GM19240 (cell line): Measurements from ENCODE around the gene SDR42E1.
"Not testable (repeated sequence)": the region's sequence is repeated elsewhere in the genome, so short reads cannot be mapped to it uniquely, and the experiment has no call there.

Source experiments
- DNase-seq: peaks from one replicate; pipeline ENCODE4 v3.0.0; 2011; ENCODE audit warnings: low spot score; ENCODE audit not compliant: insufficient read length

SDR42E1 gene

DNA sequence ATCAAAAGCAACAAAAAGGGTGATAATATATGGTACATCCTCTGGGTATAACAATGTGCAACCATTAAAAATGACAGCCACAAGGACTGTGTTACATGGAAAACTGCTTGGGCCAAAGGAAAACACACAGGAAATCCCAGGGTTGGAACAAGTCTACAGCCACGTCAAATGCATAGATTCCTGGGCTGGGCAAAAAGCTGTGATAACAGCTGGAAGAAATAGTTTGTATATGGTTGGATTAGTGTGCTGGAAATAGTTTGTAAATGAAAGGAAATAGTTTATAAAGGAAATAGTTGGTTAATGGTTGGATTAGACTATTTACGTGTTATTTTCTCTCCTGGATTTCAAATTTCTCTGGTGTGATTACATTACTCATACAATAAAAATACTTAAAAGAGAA, 26.4 kb upstream of the SDR42E1 start:
- no peak for DNase-seq

- no peak for DNase-seq
Observed at GRCh38 chr16:82037251-82037650, 26.0 kb upstream of the SDR42E1 start.

DNA sequence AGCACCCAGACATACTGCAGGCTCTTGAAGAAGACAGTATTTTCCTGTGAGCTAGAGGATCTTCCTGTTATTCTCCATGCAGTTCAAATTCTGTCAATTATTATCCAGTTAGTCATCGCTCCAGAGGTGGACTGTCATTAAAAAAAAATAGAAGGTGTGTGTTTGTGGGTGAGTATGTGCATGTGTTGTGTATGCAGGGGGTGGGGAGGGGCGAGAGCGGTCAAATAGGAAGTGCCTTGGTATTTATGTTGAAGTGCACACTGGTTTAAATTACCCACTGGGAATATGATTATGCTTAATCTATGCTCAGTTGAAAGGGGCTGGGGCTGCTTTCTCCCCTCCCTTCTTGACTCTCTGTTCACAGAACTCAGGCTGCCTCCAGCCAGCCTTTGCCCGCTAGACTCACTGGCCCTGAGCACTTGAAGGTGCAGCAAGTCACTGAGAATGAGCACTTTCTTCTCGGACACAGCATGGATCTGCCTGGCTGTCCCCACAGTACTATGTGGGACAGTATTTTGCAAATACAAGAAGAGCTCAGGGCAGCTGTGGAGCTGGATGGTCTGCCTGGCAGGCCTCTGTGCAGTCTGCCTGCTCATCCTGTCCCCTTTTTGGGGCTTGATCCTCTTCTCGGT, 23.8 kb upstream of the SDR42E1 start, which contains the start of gene HSD17B2:
Gene HSD17B2, plus strand, starts transcription at position 273 of the 632 bp plus-strand sequence. Its CDS starts 172 bp downstream, at position 445.
- no peak for DNase-seq

GRCh38 chr16:82033683-82034300, 22.5 kb upstream of the SDR42E1 start:
- DNase-seq, result no peak

DNA sequence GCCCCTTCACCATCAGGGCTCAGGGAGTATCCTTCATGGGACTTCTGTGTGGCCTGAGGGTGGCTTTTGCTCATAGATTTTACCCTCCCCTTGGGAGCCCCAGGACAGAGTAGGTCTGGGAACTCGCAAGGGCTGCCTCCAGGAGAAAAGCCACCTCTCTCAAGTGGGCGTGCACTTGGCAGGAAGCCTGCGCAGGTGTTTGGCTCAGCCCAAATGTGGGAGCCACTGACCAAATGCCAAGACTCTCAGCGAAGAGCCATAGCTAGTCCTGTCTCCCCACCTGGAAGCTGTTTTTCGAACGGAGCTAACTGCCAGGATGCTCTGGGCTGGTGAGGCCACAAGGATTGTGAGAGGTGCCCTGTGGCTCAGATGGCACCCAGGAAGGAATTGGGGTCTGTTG, 21.7 kb upstream of the SDR42E1 start:
- no peak for DNase-seq

GRCh38 chr16:82031116-82032084, 20.1 kb upstream of the SDR42E1 start:
- no peak for DNase-seq

DNA sequence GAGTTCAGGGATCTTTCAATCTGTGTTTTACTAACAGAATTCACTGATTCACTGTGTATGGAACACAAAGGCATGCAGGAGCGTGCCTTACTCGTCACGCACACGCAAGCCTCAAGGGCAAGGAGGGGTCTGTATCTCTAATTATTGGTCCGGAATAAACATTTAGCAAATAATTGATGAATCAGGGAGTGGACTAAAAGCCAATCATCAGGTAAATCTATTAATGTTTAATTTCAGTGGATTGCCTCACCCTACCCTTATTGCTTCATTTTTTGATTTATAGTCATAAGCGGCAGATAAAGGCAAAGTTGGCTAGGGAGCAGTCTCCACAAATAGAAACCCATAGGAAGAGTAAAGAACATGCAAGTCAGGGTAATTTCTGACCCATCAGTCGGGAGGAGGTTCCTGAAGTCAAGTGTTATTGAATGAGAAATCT, 16.4 kb upstream of the SDR42E1 start:
- no peak for DNase-seq

GRCh38 chr16:82024883-82025282, 13.6 kb upstream of the SDR42E1 start:
- DNase-seq, result no peak

DNA sequence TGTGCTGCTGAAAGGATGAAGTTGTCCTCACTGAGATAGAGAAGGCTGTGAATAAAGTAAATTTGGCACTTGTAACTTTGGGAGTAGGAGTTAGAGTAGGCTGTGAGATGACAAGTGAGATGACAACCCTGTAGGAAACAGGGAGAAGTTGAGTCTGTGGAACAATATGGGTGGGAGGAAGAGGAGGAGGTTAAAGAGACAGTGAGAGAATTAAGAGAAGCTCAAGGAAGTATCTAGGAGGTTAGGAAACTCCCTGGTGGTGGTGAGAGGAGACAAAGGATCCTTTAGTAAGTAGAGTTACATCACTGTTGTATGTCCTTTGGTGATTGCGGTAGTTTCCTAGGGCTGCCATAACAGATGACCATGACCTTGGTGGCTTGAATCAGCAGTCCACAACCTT, 13.0 kb upstream of the SDR42E1 start:
- no peak for DNase-seq

DNA sequence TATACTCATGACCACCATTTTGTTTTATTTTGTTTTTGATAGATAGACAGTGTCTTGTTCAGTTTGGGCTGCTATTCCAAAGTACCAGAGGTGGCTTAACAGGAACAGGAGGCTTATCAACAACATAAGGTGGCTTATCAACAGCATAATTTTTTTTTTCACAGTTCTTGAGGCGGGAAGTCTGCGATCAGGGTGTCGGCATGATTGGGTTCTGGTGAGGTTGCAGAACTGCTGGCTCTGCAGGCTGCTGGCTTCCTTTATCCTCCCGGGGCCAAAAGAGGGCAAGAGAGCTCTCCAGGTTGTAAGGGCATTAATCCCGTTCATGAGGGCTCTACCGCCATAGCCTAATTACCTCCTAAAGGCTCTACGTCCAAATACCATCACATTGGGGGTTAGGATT, 11.9 kb upstream of the SDR42E1 start:
- DNase-seq, result no peak

DNA sequence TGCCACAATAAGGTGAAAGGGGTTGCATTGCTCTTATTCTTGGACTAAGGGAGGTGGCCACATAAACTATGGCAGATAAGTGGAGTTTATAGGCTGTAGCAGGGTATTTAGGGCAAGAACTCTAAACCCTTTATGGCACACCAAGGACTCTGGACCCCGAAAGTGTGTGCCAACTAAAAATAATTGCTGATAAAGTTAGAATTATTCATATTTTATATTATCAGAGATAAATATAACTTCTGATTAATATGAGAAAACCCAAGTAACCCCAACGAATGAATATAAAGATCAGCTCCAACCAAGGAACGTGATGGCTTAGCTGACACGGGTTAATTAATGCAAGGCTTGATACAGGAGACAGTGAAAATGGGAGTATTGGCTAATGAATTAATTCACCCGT, 8.8 kb upstream of the SDR42E1 start:
- no peak for DNase-seq

- DNase-seq, result no peak
Observed at GRCh38 chr16:82019535-82019934, 8.3 kb upstream of the SDR42E1 start.

DNA sequence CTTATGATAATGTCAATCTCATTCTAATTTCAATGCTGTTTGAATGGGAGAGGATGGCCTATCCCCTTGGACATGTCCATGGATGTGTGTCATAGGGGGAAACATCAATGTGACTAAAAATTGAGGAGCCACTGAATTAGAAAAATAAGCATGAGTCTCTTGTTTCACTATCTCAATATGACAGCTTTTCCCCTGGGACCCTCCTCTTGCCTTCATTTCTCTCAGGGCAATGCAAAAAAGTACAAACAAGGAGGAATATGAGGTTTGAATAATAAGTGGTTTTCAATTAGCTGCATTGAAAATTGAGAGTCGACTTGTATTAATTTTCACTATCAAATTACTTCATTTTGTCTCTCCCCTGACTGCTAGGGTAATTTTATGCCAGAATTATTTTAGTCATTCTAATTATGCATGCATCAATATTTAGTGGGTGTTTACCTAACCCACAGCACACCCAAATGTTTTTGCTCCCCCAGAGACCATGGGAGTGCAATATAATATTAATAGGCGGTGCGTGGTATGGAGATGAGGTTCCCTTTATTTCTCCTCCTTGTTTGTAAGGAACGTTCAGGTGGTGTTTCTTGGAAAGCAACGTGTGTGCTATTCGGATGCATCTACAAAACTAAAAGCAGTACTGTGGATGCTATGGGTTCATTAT, 6.8 kb upstream of the SDR42E1 start:
- no peak for DNase-seq

GRCh38 chr16:82016964-82017363, 5.7 kb upstream of the SDR42E1 start:
- DNase-seq, result no peak

DNA sequence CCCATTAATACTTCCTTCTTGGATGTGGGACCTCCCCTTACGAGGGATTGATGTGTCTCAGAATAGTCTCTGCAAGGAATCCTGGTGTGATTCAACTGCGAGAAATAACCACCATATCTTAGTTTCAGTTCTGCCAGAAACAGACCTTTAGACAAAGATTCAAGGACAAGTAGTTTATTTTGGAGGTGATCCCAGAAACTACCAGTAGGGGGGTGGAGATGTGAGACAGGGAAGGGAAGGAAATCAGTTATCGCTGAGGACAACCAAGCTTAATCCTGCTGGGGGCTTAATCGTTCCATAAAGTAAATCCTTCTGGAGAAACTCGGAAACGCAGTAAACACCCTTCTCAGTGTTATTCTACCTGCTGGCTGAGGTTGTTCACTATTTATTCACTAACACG, 5.0 kb upstream of the SDR42E1 start:
- no peak for DNase-seq

- DNase-seq, result no peak
Observed at GRCh38 chr16:82013139-82013538, 1.9 kb upstream of the SDR42E1 start.

DNA sequence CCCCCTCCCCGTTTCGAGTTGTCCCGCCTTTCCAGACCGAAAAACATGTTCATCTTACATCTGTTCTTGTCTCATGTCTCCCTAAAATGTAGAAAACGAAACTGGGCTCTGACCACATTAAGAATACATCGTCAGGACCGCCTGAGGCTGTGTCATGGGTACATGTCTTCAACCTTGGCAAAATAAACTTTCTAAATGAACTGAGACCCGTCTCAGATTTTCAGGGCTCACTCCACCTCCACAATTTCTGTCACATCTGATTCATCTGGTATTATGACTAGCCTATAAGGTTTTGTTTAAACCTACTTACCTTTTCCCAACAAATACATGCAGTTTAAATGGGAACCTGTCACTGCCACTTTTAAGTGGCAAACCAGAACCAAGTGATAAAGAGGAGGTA, 621 bp downstream of the SDR42E1 start:
- no peak for DNase-seq

- DNase-seq, result not testable (repeated sequence)
Observed at GRCh38 chr16:82009789-82010188, 1.5 kb downstream of the SDR42E1 start.

GRCh38 chr16:82008957-82009592, 2.2 kb downstream of the SDR42E1 start:
- DNase-seq, result no peak

- DNase-seq, result no peak
Observed at GRCh38 chr16:82007189-82007588, 4.1 kb downstream of the SDR42E1 start.

- no peak for DNase-seq
Observed at GRCh38 chr16:82006036-82006435, 5.2 kb downstream of the SDR42E1 start.
